HG02852 (cell line): ENCODE data around the gene SLC12A8.

Experiments
- ATAC-seq: cut with Tn5 transposase; IDR thresholded peaks from one replicate; pipeline ENCODE4 v1.9.1; 2021; ENCODE audit warnings: mild to moderate bottlenecking, moderate library complexity; ENCODE audit not compliant: unreplicated experiment

Gene SLC12A8

GRCh38 chr3:125079675-125080045, 132.9 kb downstream of the SLC12A8 start:
- ATAC-seq: no peak

GRCh38 chr3:125078951-125079674, 133.4 kb downstream of the SLC12A8 start:
- no peak for ATAC-seq

- ATAC-seq: no peak
Measured at GRCh38 chr3:125077864-125078263, 134.7 kb downstream of the SLC12A8 start.

DNA sequence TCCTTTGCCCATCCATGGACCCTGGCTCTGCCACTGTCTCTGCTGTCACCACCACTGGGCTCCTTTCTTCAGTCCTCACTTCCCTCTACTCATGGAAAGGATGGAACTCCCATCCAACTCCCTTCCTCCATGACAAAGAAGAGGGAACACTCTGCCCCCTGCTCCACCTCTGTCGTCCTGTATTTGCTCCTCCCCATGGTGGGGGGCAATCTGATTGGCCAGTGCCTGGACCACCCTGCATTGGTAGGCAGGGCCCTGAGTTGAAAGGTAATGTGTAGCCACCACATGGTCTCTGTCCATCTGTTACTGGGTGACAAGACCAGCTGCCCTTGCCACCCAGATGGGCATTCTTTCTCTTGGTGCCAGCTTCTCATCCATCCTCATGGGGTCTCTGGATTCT, 136.1 kb downstream of the SLC12A8 start:
- no peak for ATAC-seq

DNA sequence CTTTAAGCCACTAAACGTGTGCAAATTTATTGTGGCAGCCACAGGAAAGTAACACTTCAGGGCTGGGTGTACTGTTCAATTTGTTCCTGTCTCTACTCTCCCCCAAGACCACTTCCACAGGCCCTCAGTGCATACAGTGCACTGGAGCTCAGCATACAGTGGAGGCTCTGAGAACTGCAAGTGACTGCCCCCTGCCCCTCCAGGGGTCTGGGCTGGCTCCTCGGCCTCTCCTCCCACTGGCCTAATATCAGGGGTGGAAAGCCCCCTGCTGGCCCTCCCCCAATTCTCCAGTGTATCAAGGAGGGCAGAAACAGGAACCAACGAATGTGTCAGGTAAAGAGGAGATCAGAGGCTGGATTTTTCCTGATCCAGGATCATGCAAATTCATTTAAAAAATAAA, 136.8 kb downstream of the SLC12A8 start:
- ATAC-seq: no peak

DNA sequence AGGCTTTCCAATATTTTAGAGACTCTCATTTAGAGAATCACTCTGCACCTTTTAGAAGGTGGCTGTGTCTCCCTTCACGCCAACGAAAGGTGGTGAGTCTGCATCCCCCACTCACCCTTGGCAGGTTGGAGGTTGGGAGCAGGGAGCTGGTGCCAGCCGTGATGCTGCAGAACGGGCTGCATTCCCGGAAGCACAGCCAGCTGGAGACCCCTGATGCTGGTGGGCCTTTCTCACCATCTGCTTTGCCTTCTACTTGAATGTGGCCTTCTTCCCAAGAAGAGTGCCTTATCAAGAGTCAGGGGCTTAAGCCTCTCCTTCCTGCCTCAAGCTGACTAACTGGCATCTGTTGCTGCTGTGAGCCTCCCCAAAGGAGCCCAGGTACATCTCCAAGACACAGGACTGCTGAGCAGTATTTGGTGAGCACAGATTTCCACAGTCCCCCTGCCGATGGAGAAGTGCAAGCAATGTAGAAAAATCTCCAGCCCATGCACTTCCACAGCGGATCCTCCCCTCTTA, 139.1 kb downstream of the SLC12A8 start:
- ATAC-seq: no peak

GRCh38 chr3:125072749-125073389, 139.7 kb downstream of the SLC12A8 start:
- no peak for ATAC-seq

- ATAC-seq: no peak
Measured at GRCh38 chr3:125072301-125072700, 140.2 kb downstream of the SLC12A8 start.

GRCh38 chr3:125069968-125070745, 142.4 kb downstream of the SLC12A8 start:
- ATAC-seq: no peak

DNA sequence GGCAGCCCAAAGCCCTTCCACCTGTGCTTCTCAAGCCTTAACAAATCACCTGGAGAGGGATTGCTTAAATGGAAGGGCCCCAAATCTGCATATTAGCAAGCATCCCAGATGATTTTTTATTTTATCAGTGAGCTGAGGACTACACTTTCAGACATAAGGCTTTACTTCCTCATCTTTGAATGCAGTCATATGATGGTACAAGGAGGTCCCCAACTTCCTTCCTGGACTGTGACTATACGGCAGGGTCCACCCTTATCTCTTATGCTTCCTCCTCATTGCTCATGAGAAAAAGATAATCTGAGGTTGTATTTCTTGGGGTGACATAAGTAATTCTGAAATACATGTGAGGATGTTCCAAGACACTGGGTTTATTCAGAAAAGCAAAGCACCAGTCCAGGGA, 143.1 kb downstream of the SLC12A8 start:
- ATAC-seq: no peak

- no peak for ATAC-seq
Measured at GRCh38 chr3:125068265-125068664, 144.3 kb downstream of the SLC12A8 start.

DNA sequence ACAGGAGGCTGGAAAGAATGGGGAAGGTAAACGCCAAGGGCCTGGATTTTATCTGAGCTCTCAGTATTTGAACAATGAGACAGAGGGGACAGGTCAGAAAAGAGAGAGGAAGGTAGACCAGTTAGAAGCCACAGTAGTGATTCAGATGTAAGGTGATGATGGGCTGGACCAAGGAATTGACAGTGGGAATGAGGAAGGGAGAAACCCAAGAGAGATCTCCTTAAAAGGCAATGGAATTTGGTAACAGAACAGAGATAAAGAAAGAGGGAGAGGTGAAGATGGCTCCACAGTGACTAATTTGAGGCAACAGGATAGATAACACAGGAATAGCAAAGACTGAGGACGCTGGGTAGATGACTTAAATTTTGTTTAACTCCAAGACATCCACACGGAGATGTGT, 145.3 kb downstream of the SLC12A8 start:
- ATAC-seq: no peak

DNA sequence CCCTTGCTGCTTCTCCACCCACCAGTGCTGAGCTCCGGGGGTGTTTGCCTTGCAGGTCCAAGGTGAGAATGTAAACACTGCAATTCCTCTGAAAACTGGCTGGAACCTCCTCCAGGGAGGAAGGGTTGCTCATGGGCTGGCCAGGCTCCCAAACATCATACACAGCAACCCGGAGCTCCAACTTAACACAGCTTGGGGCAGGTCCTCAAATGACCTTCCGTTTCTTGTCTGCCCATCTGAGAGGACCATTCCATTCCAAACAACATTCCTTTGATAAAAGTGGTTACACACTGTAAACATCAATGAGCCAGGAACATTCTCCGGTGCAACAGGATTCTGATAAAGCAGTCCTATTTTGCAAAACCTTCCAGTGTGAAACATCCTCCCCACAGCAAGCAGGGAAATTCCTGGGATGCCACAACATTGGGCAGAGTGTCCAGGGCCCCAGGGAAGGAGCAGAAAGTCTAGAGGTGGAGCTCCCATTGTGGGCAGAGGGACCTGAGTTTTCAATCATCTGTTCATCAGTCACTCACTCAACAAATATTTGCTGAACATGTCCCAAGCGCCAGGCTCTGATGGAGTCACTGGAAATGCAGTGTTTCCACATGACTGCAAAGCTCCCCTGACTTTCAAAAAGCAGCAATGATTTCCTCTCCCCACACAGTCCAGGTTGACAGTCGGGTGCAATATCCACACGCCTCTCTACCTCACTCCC, 149.5 kb downstream of the SLC12A8 start:
- no peak for ATAC-seq

DNA sequence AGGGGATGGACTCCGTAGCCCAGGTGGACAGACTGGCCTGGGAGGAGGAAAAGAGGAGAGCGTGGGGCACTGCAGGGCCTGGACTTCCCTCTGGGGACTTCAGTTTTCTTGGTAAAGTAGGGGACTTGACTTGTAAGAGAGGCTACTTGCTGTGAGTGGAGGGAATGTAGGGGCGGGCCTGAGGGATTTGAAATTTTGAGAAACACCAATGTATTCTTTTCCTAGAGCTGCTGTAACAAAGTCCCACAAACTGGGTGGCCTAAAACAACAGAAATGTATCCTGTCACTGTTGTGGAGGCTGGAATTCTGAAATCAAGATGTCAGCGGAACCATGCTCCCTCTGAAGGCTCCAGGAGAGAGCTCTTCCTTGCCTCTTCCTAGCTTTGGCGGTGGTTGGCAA, 150.9 kb downstream of the SLC12A8 start:
- ATAC-seq: no peak

- no peak for ATAC-seq
Measured at GRCh38 chr3:125061170-125061569, 151.4 kb downstream of the SLC12A8 start.

DNA sequence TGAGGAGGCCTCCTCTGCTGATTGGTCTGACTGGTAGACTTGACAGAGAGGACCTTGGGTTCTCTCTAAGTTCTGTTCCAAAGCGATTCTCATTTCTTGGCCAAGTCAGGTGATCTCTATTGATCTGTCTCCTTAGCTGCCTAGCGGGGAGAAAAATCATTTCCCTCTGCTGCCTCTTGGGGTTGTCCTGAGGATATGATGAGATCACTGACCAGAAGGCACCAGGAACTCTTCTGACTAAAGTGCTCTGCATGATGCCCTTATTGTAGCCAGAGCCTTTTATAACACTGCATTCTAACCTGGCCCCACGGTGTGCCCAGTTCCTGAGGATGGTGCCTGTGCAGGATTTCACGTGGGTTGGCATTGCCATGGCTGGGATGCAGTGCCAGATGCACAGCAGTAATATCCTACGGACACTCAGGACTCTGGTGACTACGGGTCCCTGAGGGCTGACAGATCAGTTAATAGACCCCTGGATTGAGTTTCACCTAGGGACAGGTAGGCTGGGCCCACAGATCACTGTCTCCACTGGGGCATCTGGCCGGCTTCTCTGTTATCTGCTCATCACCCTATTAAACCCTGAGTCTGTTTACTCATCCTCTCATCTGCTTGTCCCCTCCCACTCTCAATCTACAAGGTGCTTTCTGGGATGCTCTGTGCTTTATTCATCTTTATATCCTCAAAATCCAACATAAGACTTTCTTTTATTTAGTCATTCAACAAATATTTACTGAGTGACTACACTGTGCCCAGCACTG, 152.9 kb downstream of the SLC12A8 start:
- no peak for ATAC-seq

DNA sequence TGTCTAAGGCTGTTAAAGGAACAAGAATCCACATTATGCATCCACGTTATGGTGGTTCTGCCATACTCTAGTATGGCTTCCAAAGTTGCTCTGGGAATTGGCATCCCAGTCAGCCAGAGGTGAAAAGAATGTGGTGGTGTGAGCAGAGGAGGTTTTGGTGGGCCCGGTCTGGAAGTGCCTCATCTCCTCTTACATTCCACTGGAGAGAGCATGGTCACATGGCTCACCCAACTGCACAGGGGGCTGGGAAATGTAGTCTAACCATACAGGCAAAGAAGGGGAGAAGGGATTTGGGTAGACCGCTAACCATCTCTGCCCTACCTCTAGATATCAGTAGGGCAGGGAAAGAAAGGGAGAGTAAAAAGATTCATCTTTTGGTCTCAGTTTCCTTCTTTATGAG, 153.6 kb downstream of the SLC12A8 start:
- no peak for ATAC-seq

GRCh38 chr3:125058529-125058928, 154.0 kb downstream of the SLC12A8 start:
- ATAC-seq: no peak

DNA sequence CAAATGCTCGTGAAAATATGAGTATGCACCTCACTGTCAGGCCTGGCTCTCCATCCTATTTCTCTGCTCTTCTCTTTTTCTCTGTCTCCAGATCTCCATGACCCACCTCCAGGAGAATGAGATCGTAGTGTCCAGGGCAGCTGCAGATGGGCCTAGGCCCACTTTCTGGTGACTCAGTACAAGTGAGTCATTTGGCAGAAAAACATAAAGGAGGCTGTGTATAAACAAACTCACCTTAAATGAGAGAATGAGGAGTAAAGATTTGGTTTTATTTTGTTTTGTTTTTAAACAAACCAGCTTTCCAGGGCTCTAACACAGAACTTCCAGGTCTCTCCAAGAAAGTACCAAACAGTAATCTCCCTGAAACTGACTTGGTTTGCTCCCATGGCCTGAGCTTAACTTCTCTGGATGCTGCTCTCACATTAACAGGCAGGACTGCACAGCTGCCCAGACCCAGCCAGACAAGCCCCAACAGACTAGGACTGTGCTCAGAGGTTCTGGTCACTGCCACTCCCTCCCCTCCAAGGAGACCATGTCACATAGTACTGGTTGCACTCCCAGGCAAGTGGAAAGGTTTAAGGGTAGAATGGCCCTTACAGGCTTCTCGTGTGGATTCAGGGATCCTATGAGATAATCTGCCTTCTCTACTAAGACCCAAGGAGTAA, 155.2 kb downstream of the SLC12A8 start:
- ATAC-seq: no peak
